Measurements from ENCODE around the gene EVPL. TPM values are rescaled to one million over a fixed set of nuclear protein-coding genes. Genes with fewer than 3 reads are reported as not detected.
"Not testable (repeated sequence)": the region's sequence is repeated elsewhere in the genome, so short reads cannot be mapped to it uniquely, and the experiment has no call there.

EVPL gene
- total RNA-seq = 14.1 and 14.4 TPM in 2 replicates

DNA sequence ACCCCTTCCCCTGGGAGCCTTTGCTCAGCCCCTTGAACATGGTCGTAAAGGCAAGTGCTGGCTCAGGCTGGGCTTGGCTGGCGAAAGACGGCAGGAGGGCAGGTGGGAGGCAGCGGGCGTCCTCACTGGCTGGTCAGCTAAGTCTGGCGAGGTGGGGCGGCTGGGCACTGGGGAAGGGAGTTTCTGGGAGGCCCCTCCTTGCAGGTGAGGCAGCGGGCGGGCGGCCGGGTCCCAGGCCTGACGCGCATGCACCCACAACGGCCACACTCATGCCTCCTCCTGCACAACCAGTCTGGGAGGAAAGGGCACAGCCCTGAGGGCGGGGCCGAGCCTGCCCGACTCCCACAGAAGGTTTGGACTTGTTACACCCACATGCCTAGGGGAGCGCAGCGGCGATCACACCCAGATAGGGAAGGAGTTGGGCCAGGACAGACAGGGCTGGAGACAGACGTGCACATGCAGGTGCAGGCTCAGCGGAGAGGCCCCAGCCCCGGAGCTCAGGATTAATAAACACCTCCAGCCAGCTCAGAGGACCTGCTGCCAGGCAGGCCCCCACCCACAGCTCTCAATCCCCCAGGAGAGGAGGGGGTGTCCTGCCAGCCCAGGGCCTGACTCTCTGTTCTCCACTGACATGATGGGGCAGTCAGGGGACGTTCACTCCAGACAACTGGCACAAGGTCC is at the start of gene EVPL:
TSS of gene EVPL (minus strand) at position 148 of the 681 bp plus-strand sequence. CDS start at position 40, 108 bp downstream.
- peak; percentile 53 for DNase-seq (ENCODE audit: low read depth)

DNA sequence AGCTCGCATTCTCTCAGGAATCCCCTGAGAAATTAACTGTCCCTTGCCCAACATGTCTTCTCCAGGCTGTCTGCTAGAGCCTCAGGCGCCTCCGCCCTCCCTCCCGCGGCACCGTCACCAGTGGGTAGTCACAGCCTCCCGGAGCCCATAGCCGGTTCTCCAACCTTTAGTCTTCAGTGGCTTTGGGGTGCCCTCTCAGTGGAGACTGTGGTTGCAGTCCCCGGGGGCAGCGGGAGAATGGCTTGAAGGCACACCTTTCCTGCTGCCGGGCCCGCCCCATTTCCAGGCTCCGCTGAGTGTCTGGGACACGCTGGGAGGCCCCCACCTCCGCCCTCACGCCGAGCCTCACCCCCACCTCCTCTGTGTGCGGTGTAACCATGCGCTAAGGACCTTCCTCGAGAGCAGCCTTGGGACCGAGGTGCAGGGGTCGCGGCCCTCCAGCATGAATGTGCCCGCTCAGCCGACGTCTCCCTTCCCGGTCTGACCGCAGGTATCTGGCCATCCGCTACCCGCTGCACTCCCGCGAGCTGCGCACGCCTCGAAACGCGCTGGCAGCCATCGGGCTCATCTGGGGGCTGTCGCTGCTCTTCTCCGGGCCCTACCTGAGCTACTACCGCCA is 49.1 kb upstream of the EVPL start:
- DNase-seq (ENCODE audit: low read depth) = no peak

DNA sequence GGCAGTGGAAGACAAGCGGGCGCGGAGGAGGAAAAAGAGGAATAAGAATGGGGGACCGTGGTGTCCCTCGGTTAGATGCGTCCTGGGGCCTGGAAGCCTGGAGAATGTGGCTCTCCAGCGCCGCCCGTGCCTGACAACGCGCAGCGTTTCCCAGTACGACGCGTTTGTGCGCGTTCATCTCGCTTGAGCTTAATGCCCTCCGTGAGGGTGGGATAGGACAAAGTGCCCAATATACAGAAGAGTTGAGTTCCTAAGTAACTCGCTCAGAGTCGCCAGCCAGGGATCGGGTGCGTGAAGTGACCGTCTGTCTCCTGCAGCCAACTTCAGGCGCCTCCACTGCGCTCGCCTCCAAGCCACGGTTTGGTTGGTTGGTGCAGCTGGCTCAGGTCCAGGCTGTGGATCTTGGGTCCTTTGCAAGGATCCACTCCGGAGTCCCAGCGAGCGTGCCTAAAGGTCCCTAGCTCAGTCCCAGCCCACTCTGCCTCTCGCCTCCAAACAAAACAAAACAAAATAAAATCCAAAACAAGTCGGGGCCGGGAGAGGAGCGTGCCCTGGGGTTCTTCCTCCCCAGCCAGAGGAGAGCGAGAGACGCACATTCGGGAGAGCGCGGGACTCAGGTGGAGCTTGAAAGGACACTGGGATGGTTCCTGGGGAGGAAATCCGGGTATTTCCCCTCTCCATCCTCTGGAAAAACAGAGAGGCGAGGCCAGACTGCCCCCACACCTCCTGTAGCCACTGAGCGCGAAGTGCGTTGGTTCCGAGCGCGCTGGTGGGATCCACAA is 48.4 kb upstream of the EVPL start:
- no peak for DNase-seq (ENCODE audit: low read depth)

- DNase-seq (ENCODE audit: low read depth) = no peak
Observed at GRCh38 chr17:76074390-76075363, 47.6 kb upstream of the EVPL start, which contains the start of gene GALR2. Gene GALR2, plus strand, starts transcription at chr17:76074781. Its CDS starts 103 bp downstream, at chr17:76074884.

DNA sequence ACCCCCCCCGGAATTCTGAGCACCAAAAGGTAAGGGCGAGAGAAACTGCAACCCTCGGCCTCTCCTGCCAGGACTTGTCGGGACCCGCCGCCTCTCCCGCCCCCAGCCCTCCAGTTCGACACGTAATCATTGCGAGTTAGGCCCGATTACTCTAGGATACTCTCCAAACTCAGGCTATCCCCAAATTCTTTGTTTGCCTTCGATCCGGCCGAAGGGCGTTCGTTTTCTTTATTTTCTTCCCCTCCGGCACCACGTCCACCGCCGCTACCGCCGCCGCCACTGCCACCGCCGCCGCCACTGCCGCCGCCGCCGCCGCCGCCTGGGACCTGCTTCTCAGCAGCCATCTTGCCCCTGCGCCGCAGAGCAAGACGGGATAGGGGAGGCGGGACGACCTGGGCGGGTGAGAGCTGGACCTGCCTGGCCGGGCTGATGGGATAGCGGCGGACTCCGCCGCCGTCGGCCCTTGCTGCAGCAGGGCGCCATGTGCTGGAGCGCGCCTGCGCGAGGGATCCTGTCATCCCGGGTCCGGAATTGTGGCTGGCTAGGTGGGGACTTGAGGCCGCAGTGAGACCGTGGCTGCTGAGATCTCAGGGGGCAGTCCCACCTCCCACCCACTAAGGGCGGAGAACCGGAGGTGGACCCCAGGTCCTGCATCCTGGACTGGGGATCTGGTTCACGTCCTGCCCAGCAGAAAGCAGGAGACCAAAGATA is 45.2 kb upstream of the EVPL start, which contains the start of gene SRP68:
TSS of gene SRP68 (minus strand) at position 370 of the 711 bp plus-strand sequence. CDS start at position 344, 26 bp downstream.
- peak; percentile 87 for DNase-seq (ENCODE audit: low read depth)

DNA sequence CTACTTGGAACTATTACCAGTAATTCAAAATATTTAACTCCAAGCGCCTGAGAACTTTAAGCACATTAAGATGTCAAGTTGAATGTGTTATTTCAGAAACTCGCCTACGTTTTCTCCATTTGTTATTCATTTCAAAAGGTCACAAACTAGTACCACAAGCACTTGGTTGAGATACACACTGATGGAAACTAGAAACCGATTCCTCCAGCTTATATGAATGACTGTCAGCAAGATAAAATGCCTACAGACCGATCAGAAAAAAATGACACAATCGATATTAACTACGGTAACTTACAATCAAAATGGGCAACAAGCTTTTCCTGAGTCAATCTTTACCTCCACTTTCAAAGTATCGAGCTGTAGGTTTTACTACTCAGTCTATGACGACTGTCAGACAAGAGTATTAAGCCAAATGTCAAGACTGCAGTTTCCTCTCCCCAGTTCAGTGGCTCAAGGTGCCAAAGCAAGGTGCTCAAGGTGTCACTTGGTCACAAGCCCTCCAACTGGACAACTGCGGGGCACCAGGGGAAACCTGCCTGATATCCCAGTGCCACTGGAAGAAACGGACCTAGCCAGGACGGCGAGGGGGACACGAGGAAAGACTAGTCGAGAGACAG is 44.5 kb upstream of the EVPL start:
- DNase-seq (ENCODE audit: low read depth) = no peak

DNA sequence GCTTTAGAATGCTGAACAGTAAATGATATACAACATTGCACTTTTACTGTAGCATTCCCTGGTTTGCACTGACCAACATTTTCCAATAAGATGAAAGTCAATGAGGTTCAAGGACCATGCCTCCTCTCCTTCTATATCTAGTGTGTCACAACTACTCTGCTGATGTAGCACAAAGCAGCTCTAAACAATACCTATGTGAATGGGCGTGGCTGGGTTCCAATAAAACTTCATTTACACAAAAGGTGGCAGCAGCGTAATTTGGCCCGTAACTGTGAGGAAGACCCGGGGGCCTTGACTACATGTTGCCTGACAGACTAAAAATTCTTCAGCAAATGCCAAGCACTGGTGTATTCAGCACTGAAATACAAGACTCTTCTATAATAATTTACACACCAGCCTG is 38.7 kb upstream of the EVPL start:
- DNase-seq (ENCODE audit: low read depth) = no peak

DNA sequence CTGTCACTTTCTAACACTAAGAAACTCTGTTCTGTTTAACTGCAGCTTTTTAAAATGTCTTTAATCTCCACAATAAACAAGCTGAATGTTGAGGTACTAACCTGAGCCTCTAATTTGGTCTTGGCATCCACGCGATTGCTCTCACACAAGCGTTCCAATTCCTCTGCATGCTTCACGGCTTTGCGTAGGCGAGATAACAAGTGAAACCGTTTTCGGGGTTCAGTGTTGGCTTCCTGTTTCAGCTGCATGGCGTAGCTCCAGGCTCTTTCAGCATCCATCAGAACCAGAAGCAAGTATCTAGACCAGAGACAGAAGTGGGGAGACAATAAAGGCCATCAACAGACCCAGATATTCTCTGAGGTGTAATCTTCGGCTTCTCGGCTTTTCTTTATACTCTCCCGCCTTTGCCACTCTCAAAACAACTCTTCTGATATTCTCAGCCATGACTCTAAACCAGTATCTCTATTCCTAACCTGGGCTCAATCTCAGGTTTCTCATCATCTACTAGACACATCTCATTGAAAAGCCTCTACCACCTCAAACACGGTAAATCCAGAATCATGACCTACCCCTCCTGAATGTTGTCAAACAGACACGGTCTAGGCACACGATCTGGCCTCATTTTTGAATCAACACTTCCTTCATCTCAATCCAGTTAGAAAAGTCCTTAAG is 36.9 kb upstream of the EVPL start:
- no peak for DNase-seq (ENCODE audit: low read depth)

GRCh38 chr17:76058264-76058663 is 31.2 kb upstream of the EVPL start:
- DNase-seq (ENCODE audit: low read depth) = not testable (repeated sequence)

DNA sequence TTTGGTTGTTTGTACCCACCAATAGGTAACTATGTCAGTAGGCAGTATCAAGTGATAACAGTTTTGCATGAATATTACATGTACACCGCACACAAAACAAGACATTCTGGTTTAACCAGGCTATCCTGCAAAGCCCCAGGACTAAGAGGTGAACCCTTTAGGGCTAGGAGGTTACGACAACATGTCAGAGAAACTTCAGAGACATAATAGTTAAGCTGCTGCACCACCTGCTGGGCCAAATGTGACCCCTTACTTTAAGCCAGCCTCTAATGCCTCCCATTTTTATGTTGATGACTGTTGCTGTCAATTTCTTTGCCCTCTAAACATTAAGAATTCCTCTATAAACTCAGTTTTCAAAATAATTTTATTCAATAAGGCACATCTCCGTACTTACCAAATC is 29.8 kb upstream of the EVPL start:
- DNase-seq (ENCODE audit: low read depth) = no peak

DNA sequence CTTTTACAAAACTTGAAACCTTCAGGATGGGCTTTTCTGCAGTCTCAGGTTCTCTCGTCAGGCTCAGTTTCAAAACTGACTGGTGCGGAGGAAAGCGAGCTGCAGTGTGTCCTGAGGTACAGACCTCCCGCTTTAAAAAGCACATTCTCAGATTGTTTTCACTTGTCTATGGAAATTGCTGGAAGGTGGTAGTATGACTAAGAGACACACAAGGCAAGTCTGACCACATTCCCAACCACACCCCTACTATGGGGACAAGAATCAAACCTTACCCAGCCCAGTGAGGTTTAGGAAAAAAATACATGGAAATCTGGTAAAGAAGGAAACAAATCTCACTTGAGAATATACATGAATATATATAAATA is 27.0 kb upstream of the EVPL start:
- DNase-seq (ENCODE audit: low read depth) = peak; percentile 88

GRCh38 chr17:76053246-76054111 is 26.4 kb upstream of the EVPL start:
- DNase-seq (ENCODE audit: low read depth) = peak; percentile 88

DNA sequence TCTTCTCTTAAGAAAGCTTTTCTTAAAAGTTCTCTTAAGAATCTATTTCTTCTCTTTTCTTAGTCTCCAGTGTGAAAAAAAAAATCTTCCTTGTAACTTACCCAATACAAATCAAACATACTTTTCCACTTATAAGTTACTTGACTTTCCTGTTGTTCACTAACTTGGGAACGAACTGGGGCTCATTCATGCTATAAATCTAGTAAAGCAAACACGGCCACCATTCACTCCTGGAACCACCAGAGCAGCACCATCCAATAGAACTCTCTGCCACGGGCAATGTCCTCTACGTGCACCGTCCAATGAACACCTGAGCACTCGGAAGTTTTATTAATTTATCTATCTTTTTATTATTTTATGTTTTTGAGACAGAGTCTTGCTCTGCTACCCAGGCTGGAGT is 24.5 kb upstream of the EVPL start:
- peak; percentile 82 for DNase-seq (ENCODE audit: low read depth)

DNA sequence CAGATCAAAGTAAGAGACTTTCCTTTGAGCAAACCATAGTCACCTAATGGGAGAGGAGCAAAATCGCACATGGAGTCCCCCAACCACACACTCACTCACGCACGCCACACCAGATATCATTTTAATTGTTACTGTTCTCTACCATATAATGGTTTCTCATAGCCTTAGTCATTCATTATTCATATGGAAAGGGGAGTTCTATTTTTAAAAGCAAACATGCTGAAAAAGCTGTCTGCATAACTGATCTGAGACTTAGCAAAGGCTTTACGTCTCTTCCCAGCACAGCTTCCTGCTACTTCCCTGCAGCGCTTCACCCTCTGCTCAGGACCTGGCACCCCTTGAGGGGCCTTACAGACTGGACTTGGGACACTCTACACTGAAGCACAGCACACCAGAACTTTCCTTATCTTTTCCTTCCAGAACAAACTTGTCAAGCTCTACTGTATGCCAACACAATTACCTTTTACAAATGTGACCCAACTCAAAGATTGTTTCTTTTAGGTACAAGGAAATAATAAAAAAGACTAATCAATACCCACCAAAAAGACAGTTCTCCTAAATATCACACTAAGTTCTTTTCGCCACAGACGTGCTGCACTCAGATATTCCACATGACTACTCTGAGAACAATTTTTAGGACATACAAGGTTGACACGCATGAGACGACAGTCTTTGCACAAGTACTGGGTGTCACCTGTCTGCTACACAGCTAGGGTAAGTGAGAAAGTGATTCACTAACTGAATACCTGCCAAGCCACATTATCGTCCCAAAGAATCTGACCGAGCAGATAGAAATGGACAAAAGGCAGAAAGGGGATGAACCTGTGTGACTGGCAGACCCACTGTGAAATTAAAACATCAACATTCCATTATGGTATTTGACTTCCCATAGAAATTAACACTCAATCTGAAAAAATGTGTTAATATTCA is 23.7 kb upstream of the EVPL start:
- DNase-seq (ENCODE audit: low read depth) = peak; percentile 91

GRCh38 chr17:76049836-76050537 is 22.9 kb upstream of the EVPL start:
- no peak for DNase-seq (ENCODE audit: low read depth)

DNA sequence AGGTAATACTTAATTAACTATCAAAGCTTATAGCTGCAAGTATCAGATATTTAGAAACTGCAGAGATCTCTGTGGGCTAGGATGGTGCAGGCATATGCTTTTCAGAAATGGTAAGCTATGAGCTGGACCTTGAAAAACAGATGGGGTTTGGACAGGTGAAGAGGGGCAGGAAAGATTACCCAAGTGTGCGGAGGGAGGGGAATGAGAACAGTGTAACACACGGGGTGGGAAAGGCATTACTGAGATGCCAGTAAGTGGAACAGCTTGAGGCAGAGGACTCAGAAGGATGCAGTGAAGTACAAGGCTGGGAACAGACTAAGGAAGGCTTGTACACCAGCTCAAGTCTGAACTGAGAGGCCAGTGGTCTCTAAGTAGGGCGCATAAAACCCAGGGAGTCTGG is 22.1 kb upstream of the EVPL start:
- DNase-seq (ENCODE audit: low read depth) = no peak

GRCh38 chr17:76048711-76049110 is 21.6 kb upstream of the EVPL start:
- DNase-seq (ENCODE audit: low read depth) = peak; percentile 7
